ENCODE data around the gene SBK1.

The SBK1 gene

GRCh38 chr16:28311913-28312312 is 19.6 kb downstream of the SBK1 start:
- TF ChIP-seq, protein P1, sequence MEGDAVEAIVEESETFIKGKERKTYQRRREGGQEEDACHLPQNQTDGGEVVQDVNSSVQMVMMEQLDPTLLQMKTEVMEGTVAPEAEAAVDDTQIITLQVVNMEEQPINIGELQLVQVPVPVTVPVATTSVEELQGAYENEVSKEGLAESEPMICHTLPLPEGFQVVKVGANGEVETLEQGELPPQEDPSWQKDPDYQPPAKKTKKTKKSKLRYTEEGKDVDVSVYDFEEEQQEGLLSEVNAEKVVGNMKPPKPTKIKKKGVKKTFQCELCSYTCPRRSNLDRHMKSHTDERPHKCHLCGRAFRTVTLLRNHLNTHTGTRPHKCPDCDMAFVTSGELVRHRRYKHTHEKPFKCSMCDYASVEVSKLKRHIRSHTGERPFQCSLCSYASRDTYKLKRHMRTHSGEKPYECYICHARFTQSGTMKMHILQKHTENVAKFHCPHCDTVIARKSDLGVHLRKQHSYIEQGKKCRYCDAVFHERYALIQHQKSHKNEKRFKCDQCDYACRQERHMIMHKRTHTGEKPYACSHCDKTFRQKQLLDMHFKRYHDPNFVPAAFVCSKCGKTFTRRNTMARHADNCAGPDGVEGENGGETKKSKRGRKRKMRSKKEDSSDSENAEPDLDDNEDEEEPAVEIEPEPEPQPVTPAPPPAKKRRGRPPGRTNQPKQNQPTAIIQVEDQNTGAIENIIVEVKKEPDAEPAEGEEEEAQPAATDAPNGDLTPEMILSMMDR (IDR thresholded peaks at IDR 0.05; ENCODE audit: insufficient read depth, missing control alignments): no peak
- no peak for DNase-seq (ENCODE audit: insufficient read length, low spot score)
- no peak for FAIRE-seq

- TF ChIP-seq, protein P1 (IDR thresholded peaks at IDR 0.05; ENCODE audit: insufficient read depth, missing control alignments): no peak
- DNase-seq (ENCODE audit: insufficient read length, low spot score): no peak
- FAIRE-seq: no peak
Measured at GRCh38 chr16:28312327-28312726, 20.0 kb downstream of the SBK1 start.

DNA sequence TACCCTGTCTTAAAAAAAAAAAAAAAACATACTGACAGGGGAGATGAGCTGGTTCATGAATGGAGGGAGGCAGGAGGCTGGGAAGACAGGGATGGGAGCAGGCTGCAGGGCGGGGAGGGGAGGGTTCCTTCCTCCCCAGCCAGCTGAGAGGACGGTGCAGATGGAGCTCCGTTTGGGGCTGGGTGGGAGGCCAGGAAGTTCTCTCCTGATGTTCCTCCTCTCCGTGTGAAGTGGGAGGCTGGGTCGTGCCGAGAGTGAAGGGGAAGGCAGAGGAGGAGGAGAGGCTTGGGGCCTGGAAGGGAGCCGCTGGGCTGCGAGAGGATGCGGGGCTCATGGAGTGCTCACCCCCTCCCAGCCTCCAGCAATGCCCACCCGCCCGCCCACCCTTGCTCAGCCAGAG is 21.3 kb downstream of the SBK1 start:
- FAIRE-seq (no peak), DNase-seq (ENCODE audit: insufficient read length, low spot score) (no peak)
- TF ChIP-seq, protein P1 (IDR thresholded peaks at IDR 0.05; ENCODE audit: insufficient read depth, missing control alignments): no peak

DNA sequence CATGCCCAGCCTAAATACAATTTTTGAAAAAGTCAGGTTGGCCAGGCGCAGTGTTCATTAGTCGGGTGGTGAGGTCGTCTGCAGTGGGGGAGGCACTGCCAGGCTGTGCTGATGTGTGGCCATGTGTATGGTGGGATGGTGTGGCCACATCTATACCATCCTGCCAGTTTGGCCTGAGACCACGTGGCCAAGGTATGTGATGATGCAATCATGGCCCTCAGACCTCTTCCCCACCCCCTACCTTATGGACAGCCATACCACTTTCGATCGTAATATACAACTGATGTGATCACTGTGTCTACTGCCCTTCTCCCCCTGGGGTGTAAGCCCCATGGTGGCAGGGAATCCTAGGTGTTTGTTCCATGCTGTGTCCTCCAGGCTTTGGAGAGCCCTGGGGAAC is 23.7 kb downstream of the SBK1 start:
- TF ChIP-seq, protein P1 (IDR thresholded peaks at IDR 0.05; ENCODE audit: insufficient read depth, missing control alignments): no peak
- FAIRE-seq (no peak), DNase-seq (ENCODE audit: insufficient read length, low spot score) (no peak)

DNA sequence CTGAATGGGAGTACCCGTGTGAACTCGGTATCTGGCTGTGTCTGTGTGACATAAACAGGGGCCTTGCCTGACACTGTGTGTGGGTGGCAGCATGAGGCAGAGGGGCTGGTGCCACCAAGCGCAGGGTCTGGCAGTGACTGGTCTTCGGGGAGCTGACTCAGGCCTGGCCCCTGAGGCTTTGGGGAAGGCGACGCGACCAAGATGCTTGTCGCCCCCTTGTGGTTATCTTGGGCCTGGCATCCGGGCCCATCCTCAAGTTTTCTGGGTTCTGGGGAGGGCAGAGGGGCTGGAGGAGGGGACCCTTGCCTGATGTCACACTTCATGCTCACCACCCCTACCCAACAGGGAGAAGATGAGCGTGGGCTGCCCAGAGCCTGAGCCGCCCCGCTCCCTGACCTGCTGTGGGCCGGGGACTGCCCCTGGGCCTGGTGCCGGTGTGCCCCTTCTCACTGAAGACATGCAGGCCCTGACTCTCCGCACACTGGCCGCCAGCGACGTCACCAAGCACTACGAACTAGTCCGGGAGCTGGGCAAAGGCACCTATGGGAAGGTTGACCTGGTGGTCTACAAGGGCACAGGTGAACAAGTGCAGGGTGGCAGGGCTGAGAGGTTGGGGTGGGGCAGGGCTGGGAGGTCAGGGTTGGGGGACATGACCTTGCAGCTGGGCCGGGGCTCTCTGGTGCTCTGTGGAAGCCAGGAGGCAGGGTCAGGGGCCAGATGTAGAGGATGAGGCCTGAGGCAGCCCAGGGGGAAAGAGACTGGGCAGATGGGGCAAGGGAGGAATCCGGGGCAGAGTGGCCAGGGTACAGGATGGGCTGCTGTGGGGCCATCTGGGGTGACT is 24.9 kb downstream of the SBK1 start:
- TF ChIP-seq, protein P1 (IDR thresholded peaks at IDR 0.05; ENCODE audit: insufficient read depth, missing control alignments): peak; percentile 74
- peak; percentile 58 for DNase-seq (ENCODE audit: insufficient read length, low spot score)
- no peak for FAIRE-seq

- DNase-seq (ENCODE audit: insufficient read length, low spot score) (no peak), FAIRE-seq (no peak)
- TF ChIP-seq, protein P1 (IDR thresholded peaks at IDR 0.05; ENCODE audit: insufficient read depth, missing control alignments): no peak
Measured at GRCh38 chr16:28318042-28318744, 25.9 kb downstream of the SBK1 start.

All from D721Med (cell line).